ENCODE results near the gene WNK2.

Gene WNK2

GRCh38 chr9:93186215-93186945, 2.4 kb downstream of the WNK2 start:
- DNase-seq = no peak

DNA sequence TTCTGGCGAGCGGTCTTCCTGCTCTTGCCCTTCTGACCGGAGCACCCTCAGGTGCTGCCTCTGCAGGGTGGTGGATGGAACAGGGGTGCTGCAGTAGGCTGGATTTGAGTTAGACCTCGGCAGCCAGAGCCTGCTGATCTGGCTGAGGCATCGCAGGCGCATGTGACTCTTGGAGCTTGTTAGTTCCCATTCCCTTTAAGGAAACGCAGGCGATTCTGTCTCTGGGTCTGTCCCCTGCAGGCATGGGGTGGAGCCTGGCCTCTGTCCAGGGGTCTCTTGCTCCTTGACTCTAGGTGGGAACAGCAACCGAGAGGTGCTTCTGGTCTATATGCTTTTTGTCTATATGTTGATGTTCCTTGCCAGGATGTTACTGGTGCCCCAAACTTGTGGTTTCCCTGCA, 3.1 kb downstream of the WNK2 start:
- DNase-seq = no peak

DNA sequence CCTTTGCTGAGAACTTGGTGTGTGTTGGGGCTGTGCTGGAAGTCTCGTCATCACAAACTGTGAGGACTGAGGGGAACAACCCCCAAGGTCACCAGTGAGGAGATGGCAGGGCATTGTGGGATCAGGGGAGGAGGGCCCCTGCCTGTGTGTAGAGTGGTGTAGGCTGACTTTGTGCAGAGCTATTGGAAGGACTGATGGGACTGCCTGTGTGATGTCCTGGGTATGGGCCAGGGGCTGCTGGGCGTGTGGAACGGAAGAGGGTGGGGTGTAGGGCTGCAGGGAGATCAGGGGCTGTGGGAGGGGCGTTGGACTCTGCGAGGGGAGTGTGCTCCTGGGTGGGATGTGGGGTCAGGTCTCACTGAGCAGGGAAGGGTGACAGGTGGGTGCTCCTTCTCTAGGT, 3.6 kb downstream of the WNK2 start:
- no peak for DNase-seq

GRCh38 chr9:93188426-93189368, 4.8 kb downstream of the WNK2 start:
- DNase-seq = no peak

DNA sequence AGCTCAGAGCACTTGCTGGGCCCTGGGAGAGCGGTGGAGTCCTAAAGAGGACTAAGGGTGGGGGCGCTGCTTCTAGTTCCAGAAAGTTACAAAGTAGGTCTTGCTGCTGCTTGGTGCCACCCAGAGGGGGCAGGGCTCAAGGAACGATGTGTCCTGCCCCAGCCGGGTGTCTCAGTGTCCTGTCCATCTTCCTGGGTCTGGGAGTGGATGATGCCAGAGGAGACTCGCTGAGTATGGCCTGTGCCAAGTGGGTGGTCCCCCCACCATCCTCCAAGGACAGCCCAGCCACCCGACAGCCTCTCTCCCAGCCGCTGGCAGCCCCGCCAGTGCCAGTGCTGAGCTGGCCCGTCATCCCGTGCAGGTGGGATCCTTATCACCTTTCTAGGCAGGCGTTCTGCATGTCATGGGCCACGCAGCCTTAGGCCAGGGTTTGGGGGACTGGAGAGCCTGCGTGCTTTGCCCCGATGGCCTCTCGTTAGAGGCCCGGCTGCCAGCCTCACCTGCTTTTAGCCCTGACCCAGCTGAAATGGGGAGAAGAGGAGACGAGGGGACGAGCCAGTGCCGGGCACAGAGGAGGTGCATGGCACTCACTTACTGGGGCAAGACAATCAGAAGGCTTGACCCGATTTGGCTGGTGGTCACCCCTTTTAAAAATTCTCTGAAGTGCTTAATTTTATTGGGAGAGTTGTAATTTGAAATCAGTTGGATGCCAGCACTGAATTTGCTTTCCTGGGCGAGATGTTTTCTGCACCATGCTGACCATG, 5.6 kb downstream of the WNK2 start:
- no peak for DNase-seq

- DNase-seq = no peak
Observed at GRCh38 chr9:93190133-93190525, 6.2 kb downstream of the WNK2 start.

GRCh38 chr9:93190656-93191353, 6.9 kb downstream of the WNK2 start:
- DNase-seq = no peak

- DNase-seq = no peak
Observed at GRCh38 chr9:93191354-93191660, 7.4 kb downstream of the WNK2 start.

GRCh38 chr9:93192721-93193387, 8.9 kb downstream of the WNK2 start:
- DNase-seq = no peak

DNA sequence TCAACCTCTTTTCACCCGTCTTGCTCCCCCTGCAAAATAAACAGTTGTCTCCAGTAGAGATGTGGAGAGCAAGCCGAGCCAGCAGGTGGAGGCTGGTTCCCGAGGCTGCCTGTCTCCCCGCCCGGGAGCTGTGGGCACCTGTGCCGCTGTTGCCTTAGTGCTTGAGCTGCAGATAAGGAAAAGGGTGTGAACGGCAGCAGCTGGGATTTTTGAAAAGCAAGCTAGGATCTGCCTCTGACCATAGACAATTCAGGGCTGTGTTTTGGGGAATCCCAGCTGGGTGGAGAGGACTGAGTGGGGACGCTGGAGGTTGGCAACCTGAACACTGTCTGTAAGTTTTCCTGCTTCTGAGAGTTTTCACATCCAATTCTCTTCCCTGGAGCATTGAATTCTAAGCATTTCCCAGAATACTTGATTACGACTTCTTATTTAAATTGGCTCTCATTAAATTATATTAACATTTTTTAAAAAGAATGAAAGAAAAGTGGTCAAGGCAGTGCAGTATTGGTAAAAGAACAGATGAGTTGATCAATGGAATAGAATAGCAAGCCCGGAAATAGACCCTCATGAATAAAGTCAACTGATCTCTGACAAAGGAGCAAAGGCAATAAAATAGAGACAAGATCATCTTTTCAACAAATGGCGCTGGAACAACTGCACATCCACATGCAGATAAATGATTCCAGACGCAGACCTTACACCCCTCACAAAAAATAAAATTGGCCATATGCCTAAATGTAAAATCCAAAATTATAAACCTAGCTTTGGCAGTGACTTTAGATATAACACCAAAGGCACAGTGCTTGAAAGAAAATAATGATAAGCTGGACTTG, 9.7 kb downstream of the WNK2 start:
- DNase-seq = no peak

DNA sequence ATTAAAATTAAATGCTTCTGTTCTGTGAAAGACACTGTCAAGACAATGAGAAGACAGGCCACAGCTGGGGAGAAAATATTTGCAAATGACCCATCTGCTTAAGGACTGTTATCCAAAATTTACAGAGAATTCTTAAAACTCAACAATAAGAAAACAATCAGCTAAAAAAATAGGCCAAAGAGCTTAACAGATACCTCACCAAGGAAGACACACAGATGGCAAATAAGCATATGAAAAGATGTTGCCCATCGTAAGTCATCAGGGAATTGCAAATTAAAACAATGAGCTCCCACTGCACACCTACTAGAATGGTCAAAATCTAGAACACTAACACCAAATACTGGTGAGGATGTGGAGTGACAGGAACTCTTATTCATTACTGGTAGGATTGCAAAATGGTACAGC, 10.3 kb downstream of the WNK2 start:
- DNase-seq = no peak

DNA sequence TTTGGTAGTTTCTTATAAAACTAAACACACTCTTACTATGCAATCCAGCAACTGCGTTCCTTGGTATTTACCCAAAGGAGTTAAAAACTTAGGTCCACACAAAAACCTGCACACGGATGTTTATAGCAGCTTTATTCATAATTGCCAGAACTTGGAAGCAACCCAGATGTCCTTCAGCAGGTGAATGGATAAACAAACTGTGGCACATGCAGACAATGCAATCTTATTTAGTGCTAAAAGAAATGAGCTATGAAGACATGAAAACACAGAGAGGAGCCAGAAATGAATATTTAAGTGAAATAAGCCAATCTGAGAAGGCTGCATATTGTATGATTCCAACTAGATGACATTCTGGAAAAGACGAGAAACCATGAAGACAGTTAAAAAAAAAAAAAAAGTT, 10.7 kb downstream of the WNK2 start:
- DNase-seq = no peak

- DNase-seq = no peak
Observed at GRCh38 chr9:93196096-93197055, 12.4 kb downstream of the WNK2 start.

GRCh38 chr9:93197670-93198069, 13.7 kb downstream of the WNK2 start:
- DNase-seq = no peak

DNA sequence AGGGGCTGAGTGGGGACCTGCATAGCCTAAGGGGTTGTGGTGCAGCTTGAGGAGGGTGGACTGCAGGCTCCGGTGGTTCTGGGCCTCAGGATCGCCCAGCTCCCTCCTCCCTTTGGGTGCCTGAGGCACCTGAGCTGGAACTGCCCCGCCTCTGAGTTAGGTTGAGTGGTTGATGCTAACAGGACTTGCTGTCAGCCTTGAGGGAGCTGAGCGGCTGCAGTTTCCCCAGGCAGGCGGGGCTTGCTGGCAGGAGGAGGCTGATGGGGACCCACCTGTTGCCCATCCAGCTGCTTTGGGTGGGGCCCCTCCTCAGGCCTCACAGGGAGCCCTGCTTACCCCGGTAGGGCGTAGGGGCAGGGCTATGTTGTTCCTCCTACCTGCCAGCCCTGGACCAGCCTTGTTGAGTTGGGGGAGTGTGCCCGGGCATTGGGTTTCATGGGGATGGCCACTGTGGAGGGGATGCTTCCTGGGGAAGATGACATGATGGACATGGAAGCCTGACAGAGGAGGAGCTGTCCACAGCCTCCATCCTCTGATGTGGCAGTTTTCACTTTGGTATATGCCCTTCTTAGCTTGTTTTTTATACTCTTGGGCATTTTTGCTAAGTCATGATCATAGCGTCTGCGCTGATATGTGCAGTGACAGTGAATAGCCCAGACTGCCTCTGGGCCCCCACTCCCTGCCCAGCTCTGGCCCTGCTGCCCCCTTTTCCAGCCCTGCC, 14.3 kb downstream of the WNK2 start:
- no peak for DNase-seq

- DNase-seq = no peak
Observed at GRCh38 chr9:93198838-93199625, 15.1 kb downstream of the WNK2 start.

- DNase-seq = no peak
Observed at GRCh38 chr9:93200449-93200742, 16.5 kb downstream of the WNK2 start.

- no peak for DNase-seq
Observed at GRCh38 chr9:93200989-93201334, 17.0 kb downstream of the WNK2 start.

Measured in stimulated activated CD4-positive, alpha-beta T cell treated with anti-CD3 and anti-CD28 coated beads, Interleukin-12 subunit alpha, Interleukin-12 subunit beta, amount 100 ng/mL, for 4 hours (primary cell).